Parathyroid adenoma (tissue), 2 donors: ENCODE measurements around the gene MRGPRF.

ENCODE experiments used
- H2AFZ ChIP-seq: fragments of 300-600 bp; sonication (generic); one replicate; pipeline ENCODE4 v1.7.0; 2017; ENCODE audit warnings: antibody characterized with exemption, mild to moderate bottlenecking
- H3K27ac ChIP-seq: fragments of 300-600 bp; sonication (generic); one replicate; pipeline ENCODE4 v1.7.0; 2017
- H3K27me3 ChIP-seq: fragments of 300-600 bp; sonication (generic); one replicate; pipeline ENCODE4 v1.7.0; 2017; ENCODE audit warnings: low read length; ENCODE audit not compliant: control insufficient read depth, insufficient read depth
- H3K36me3 ChIP-seq: fragments of 300-600 bp; sonication (generic); one replicate; pipeline ENCODE4 v1.7.0; 2017; ENCODE audit warnings: low read length; ENCODE audit not compliant: control insufficient read depth, insufficient read depth
- H3K4me1 ChIP-seq: fragments of 300-600 bp; sonication (generic); one replicate; pipeline ENCODE4 v1.7.0; 2017; ENCODE audit warnings: control low read depth
- H3K4me2 ChIP-seq: fragments of 300-600 bp; sonication (generic); one replicate; pipeline ENCODE4 v1.7.0; 2017; ENCODE audit warnings: low read length
- H3K4me3 ChIP-seq: fragments of 300-600 bp; sonication (generic); one replicate; pipeline ENCODE4 v1.7.0; 2017; ENCODE audit warnings: low read depth, low read length
- H3K79me2 ChIP-seq: fragments of 300-600 bp; sonication (generic); one replicate; pipeline ENCODE4 v1.7.0; 2017; ENCODE audit warnings: control low read depth
- H3K9ac ChIP-seq: fragments of 300-600 bp; sonication (generic); one replicate; pipeline ENCODE4 v1.7.0; 2017; ENCODE audit warnings: mild to moderate bottlenecking
- H3K9me3 ChIP-seq: fragments of 300-600 bp; sonication (generic); one replicate; pipeline ENCODE4 v1.7.0; 2017; ENCODE audit warnings: low read length; ENCODE audit not compliant: control insufficient read depth
- CTCF ChIP-seq: fragments of 300-600 bp; sonication (generic); IDR thresholded peaks from one replicate; pipeline ENCODE4 v1.7.0; 2017; ENCODE audit warnings: antibody characterized with exemption, mild to moderate bottlenecking
- donor health status: primary hyperparathyroidism.

The MRGPRF gene

GRCh38 chr11:69003866-69004367 lies 9.1 kb downstream of the MRGPRF start:
- H3K4me2 ChIP-seq = no peak overlapping the region
- no peak overlapping the region for H3K4me3 ChIP-seq
- no peak overlapping the region for H3K27ac ChIP-seq
- no peaks in the 10 kb centered on the region for H3K9me3 ChIP-seq
- no peak for TF ChIP-seq CTCF
- no peaks in the 10 kb centered on the region for H3K4me1 ChIP-seq
- no peak overlapping the region for H3K9ac ChIP-seq
- no peak overlapping the region for H2AFZ ChIP-seq
- H3K79me2 ChIP-seq = no peaks in the 10 kb centered on the region
- no peaks in the 10 kb centered on the region for H3K27me3 ChIP-seq
- no peaks in the 10 kb centered on the region for H3K36me3 ChIP-seq

GRCh38 chr11:69003301-69003865 lies 9.7 kb downstream of the MRGPRF start:
- H3K36me3 ChIP-seq = no peaks in the 10 kb centered on the region
- H3K4me3 ChIP-seq = no peak overlapping the region
- H3K27ac ChIP-seq = no peak overlapping the region
- H3K79me2 ChIP-seq = no peaks in the 10 kb centered on the region
- no peak overlapping the region for H2AFZ ChIP-seq
- H3K9ac ChIP-seq = no peak overlapping the region
- H3K4me2 ChIP-seq = no peak overlapping the region
- no peaks in the 10 kb centered on the region for H3K4me1 ChIP-seq
- H3K9me3 ChIP-seq = no peaks in the 10 kb centered on the region
- no peaks in the 10 kb centered on the region for H3K27me3 ChIP-seq
- TF ChIP-seq CTCF = no peak

- no peaks in the 10 kb centered on the region for H3K9me3 ChIP-seq
- TF ChIP-seq CTCF = no peak
- no peaks in the 10 kb centered on the region for H3K79me2 ChIP-seq
- no peak overlapping the region for H3K4me2 ChIP-seq
- no peak overlapping the region for H3K4me3 ChIP-seq
- no peaks in the 10 kb centered on the region for H3K36me3 ChIP-seq
- no peak overlapping the region for H2AFZ ChIP-seq
- H3K9ac ChIP-seq = no peak overlapping the region
- H3K27ac ChIP-seq = no peak overlapping the region
- H3K4me1 ChIP-seq = no peaks in the 10 kb centered on the region
- H3K27me3 ChIP-seq = no peaks in the 10 kb centered on the region
Observed at GRCh38 chr11:69002570-69003231, 10.3 kb downstream of the MRGPRF start.

GRCh38 chr11:69002110-69002569 lies 10.9 kb downstream of the MRGPRF start:
- no peaks in the 10 kb centered on the region for H3K27me3 ChIP-seq
- no peak overlapping the region for H3K9ac ChIP-seq
- H3K9me3 ChIP-seq = no peaks in the 10 kb centered on the region
- TF ChIP-seq CTCF = no peak
- no peak overlapping the region for H3K27ac ChIP-seq
- H3K4me1 ChIP-seq = no peaks in the 10 kb centered on the region
- H3K4me3 ChIP-seq = no peak overlapping the region
- H3K79me2 ChIP-seq = no peaks in the 10 kb centered on the region
- H3K36me3 ChIP-seq = no peaks in the 10 kb centered on the region
- H3K4me2 ChIP-seq = no peak overlapping the region
- H2AFZ ChIP-seq = no peak overlapping the region
